HEK293 (cell line): ENCODE measurements around the gene TTYH2.
"Not testable (repeated sequence)": the region's sequence is repeated elsewhere in the genome, so short reads cannot be mapped to it uniquely, and the experiment has no call there.

Experiments used
- EGR2 ChIP-seq: fragments of 450-650 bp; formaldehyde crosslinking; IDR thresholded peaks from 2 replicates; pipeline ENCODE4 v1.5.1; 2016; ENCODE audit warnings: low read depth, missing biosample characterization, missing genetic modification characterization
- GLI4 ChIP-seq: fragments of 450-650 bp; formaldehyde crosslinking; IDR thresholded peaks from 2 replicates; pipeline ENCODE4 v1.5.1; 2016; ENCODE audit warnings: missing biosample characterization, missing genetic modification characterization
- SALL2 ChIP-seq: fragments of 450-650 bp; formaldehyde crosslinking; IDR thresholded peaks from 2 replicates; pipeline ENCODE4 v1.5.0; 2017; ENCODE audit warnings: missing biosample characterization, mild to moderate bottlenecking, missing genetic modification characterization, borderline replicate concordance
- TCF7L2 ChIP-seq: IDR thresholded peaks from 2 replicates; pipeline ENCODE4 v1.6.1; 2011; ENCODE audit warnings: low read depth, mild to moderate bottlenecking, inconsistent platforms, low read length, moderate library complexity, borderline replicate concordance
- ZFP41 ChIP-seq: fragments of 450-650 bp; formaldehyde crosslinking; IDR thresholded peaks from 2 replicates; pipeline ENCODE4 v1.5.1; 2016; ENCODE audit warnings: missing biosample characterization, missing genetic modification characterization, borderline replicate concordance
- ZNF24 ChIP-seq: fragments of 450-650 bp; formaldehyde crosslinking; IDR thresholded peaks from 2 replicates; pipeline ENCODE4 v1.5.1; 2016; ENCODE audit warnings: missing biosample characterization, missing genetic modification characterization
- ZNF610 ChIP-seq: fragments of 450-650 bp; formaldehyde crosslinking; IDR thresholded peaks from 2 replicates; pipeline ENCODE4 v1.5.1; 2016; ENCODE audit warnings: missing biosample characterization, missing genetic modification characterization, borderline replicate concordance
- ZNF792 ChIP-seq: fragments of 450-650 bp; formaldehyde crosslinking; IDR thresholded peaks from 2 replicates; pipeline ENCODE4 v1.5.1; 2016; ENCODE audit warnings: missing biosample characterization, missing genetic modification characterization
- TF ChIP-seq, protein P1 (sequence below): fragments of 450-650 bp; IDR thresholded peaks from 2 replicates; pipeline ENCODE4 v1.5.1; 2018; ENCODE audit warnings: missing biosample characterization, mild to moderate bottlenecking, missing genetic modification characterization
- TF ChIP-seq, protein P2 (sequence below): fragments of 450-650 bp; formaldehyde crosslinking; IDR thresholded peaks from 2 replicates; pipeline ENCODE4 v1.5.1; 2016; ENCODE audit warnings: missing biosample characterization, missing genetic modification characterization
- TF ChIP-seq, protein P3 (sequence below): fragments of 450-650 bp; formaldehyde crosslinking; IDR thresholded peaks from 2 replicates; pipeline ENCODE4 v1.5.1; 2017; ENCODE audit warnings: missing biosample characterization, mild to moderate bottlenecking, missing genetic modification characterization, moderate library complexity
- TF ChIP-seq, protein P4 (sequence below): fragments of 450-650 bp; formaldehyde crosslinking; IDR thresholded peaks from 2 replicates; pipeline ENCODE4 v1.5.1; 2016; ENCODE audit warnings: missing biosample characterization, missing genetic modification characterization

DNA sequence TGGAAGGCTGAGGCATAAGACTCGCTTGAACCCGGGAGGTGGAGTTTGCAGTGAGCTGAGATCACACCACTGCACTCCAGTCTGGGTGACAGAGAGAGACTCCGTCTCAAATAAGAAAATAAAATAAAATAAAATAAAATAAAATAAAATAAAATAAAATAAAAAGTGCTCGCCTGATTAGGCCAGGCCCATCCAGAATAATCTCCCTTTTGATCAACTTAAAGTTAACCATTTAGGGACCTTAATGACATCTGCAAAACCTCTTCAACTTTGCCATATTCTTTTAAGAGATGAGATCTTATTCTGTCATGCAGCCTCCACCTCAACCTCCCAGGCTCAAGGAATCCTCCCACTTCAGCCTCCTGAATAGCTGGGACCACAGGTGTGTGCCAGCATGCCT, 24.7 kb upstream of the TTYH2 start:
- TF ChIP-seq, protein P1, sequence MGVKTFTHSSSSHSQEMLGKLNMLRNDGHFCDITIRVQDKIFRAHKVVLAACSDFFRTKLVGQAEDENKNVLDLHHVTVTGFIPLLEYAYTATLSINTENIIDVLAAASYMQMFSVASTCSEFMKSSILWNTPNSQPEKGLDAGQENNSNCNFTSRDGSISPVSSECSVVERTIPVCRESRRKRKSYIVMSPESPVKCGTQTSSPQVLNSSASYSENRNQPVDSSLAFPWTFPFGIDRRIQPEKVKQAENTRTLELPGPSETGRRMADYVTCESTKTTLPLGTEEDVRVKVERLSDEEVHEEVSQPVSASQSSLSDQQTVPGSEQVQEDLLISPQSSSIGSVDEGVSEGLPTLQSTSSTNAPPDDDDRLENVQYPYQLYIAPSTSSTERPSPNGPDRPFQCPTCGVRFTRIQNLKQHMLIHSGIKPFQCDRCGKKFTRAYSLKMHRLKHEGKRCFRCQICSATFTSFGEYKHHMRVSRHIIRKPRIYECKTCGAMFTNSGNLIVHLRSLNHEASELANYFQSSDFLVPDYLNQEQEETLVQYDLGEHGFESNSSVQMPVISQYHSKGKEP (tag by site-specific recombination), result not testable (repeated sequence)
- not testable (repeated sequence) for TF ChIP-seq EGR2 (tag by site-specific recombination); GLI4; ZNF792; ZNF24 (tag by site-specific recombination); TCF7L2; SALL2; ZNF610 (tag by site-specific recombination); ZFP41
- TF ChIP-seq, protein P2, sequence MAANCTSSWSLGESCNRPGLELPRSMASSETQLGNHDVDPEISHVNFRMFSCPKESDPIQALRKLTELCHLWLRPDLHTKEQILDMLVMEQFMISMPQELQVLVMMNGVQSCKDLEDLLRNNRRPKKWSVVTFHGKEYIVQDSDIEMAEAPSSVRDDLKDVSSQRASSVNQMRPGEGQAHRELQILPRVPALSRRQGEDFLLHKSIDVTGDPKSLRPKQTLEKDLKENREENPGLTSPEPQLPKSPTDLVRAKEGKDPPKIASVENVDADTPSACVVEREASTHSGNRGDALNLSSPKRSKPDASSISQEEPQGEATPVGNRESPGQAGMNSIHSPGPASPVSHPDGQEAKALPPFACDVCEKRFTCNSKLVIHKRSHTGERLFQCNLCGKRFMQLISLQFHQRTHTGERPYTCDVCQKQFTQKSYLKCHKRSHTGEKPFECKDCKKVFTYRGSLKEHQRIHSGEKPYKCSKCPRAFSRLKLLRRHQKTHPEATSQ, result not testable (repeated sequence)
- TF ChIP-seq, protein P3, sequence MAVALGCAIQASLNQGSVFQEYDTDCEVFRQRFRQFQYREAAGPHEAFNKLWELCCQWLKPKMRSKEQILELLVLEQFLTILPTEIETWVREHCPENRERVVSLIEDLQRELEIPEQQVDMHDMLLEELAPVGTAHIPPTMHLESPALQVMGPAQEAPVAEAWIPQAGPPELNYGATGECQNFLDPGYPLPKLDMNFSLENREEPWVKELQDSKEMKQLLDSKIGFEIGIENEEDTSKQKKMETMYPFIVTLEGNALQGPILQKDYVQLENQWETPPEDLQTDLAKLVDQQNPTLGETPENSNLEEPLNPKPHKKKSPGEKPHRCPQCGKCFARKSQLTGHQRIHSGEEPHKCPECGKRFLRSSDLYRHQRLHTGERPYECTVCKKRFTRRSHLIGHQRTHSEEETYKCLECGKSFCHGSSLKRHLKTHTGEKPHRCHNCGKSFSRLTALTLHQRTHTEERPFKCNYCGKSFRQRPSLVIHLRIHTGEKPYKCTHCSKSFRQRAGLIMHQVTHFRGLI (tag by site-specific recombination), result not testable (repeated sequence)
- TF ChIP-seq, protein P4, sequence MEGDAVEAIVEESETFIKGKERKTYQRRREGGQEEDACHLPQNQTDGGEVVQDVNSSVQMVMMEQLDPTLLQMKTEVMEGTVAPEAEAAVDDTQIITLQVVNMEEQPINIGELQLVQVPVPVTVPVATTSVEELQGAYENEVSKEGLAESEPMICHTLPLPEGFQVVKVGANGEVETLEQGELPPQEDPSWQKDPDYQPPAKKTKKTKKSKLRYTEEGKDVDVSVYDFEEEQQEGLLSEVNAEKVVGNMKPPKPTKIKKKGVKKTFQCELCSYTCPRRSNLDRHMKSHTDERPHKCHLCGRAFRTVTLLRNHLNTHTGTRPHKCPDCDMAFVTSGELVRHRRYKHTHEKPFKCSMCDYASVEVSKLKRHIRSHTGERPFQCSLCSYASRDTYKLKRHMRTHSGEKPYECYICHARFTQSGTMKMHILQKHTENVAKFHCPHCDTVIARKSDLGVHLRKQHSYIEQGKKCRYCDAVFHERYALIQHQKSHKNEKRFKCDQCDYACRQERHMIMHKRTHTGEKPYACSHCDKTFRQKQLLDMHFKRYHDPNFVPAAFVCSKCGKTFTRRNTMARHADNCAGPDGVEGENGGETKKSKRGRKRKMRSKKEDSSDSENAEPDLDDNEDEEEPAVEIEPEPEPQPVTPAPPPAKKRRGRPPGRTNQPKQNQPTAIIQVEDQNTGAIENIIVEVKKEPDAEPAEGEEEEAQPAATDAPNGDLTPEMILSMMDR (tag by site-specific recombination), result not testable (repeated sequence)
